ENCODE results near the gene RPS18.

The RPS18 gene

GRCh38 chr6:33314943-33315792 is 43.3 kb downstream of the RPS18 start:
- DNase-seq (ENCODE audit: low spot score) = peak; percentile 15

- DNase-seq (ENCODE audit: low spot score) = no peak
Measured at GRCh38 chr6:33315793-33316602, 44.1 kb downstream of the RPS18 start.

- no peak for DNase-seq (ENCODE audit: low spot score)
Measured at GRCh38 chr6:33316603-33317418, 44.9 kb downstream of the RPS18 start.

GRCh38 chr6:33317419-33317668 is 45.5 kb downstream of the RPS18 start:
- no peak for DNase-seq (ENCODE audit: low spot score)

GRCh38 chr6:33317669-33318425 is 46.0 kb downstream of the RPS18 start, which contains the start of gene ZBTB22:
Gene ZBTB22, minus strand, starts transcription at chr6:33317744. Its CDS starts 828 bp downstream, at chr6:33316916.
- peak; percentile 97 for DNase-seq (ENCODE audit: low spot score)

- no peak for DNase-seq (ENCODE audit: low spot score)
Measured at GRCh38 chr6:33318426-33319073, 46.7 kb downstream of the RPS18 start.

GRCh38 chr6:33319939-33320314 is 48.1 kb downstream of the RPS18 start:
- no peak for DNase-seq (ENCODE audit: low spot score)

GRCh38 chr6:33320315-33321181 is 48.7 kb downstream of the RPS18 start:
- DNase-seq (ENCODE audit: low spot score) = no peak

GRCh38 chr6:33321227-33321626 is 49.4 kb downstream of the RPS18 start:
- DNase-seq (ENCODE audit: low spot score) = no peak

- DNase-seq (ENCODE audit: low spot score) = no peak
Measured at GRCh38 chr6:33323623-33323948, 51.7 kb downstream of the RPS18 start.

- no peak for DNase-seq (ENCODE audit: low spot score)
Measured at GRCh38 chr6:33324125-33324524, 52.2 kb downstream of the RPS18 start.

Measured in SW480 (cell line).